Measurements from ENCODE around the gene OR4Q3.
"Not testable (repeated sequence)": the region's sequence is repeated elsewhere in the genome, so short reads cannot be mapped to it uniquely, and the experiment has no call there.

DNA sequence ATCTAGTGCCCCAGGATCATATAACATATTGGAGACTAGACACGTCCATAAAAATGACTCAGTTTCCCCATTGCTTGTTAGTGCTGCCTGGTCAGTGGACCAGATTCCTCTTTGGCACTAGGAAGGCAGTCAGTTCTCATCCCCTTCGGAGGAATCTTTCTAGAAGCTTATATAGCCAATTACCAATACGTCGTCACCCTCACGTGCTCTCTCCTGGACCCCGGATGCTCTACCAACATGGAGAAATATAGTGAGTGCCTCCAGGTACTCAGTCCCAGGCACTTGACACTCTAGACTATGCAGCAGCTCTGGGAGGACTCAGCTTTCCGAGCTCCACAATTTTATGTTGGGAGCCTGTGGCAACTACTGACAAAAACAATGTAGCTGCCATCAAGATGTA, 44.8 kb downstream of the OR4Q3 start:
- not testable (repeated sequence) for TF ChIP-seq POLR2A (IDR thresholded peaks at IDR 0.05)
- TF ChIP-seq, protein P1, sequence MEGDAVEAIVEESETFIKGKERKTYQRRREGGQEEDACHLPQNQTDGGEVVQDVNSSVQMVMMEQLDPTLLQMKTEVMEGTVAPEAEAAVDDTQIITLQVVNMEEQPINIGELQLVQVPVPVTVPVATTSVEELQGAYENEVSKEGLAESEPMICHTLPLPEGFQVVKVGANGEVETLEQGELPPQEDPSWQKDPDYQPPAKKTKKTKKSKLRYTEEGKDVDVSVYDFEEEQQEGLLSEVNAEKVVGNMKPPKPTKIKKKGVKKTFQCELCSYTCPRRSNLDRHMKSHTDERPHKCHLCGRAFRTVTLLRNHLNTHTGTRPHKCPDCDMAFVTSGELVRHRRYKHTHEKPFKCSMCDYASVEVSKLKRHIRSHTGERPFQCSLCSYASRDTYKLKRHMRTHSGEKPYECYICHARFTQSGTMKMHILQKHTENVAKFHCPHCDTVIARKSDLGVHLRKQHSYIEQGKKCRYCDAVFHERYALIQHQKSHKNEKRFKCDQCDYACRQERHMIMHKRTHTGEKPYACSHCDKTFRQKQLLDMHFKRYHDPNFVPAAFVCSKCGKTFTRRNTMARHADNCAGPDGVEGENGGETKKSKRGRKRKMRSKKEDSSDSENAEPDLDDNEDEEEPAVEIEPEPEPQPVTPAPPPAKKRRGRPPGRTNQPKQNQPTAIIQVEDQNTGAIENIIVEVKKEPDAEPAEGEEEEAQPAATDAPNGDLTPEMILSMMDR (IDR thresholded peaks at IDR 0.05), result not testable (repeated sequence)

Measured in lower leg skin (tissue), 3 donors.